Endothelial cell of umbilical vein (primary cell): Measurements from ENCODE around the gene LTBP2. TPM values are rescaled to one million over a fixed set of nuclear protein-coding genes. Genes with fewer than 3 reads are reported as not detected.

Experiments used
- BruUV-seq: library from RNA; stranded (reverse); fragments of 400-500 nt; replicated peaks from 2 replicates; lab custom pipeline; 2021; lab: Mats Ljungman, UMichigan
- CTCF ChIA-PET: fragments of 300-600, 350-600 bp; sonication (Branson Sonifier 250); formaldehyde crosslinking; loops from one replicate; lab custom pipeline; 2021; ENCODE audit warnings: antibody characterized with exemption, inconsistent platforms; lab: Charles Lee
- POLR2A ChIA-PET: fragments of 300-600, 350-600 bp; sonication (Branson Sonifier 250); formaldehyde crosslinking; loops from one replicate; lab custom pipeline; 2021; ENCODE audit warnings: antibody characterized with exemption, inconsistent platforms; lab: Charles Lee
- DNase-seq: peaks from one replicate; pipeline ENCODE4 v3.0.0-alpha.2; 2011; ENCODE audit warnings: low read depth, low spot score
- FAIRE-seq: peaks from 2 replicates; lab custom pipeline; 2011; peaks lifted over from hg19 to GRCh38; lab: Jason Lieb, UNC
- H2AFZ ChIP-seq: 2 replicates; pipeline ENCODE4 v1.6.0; 2012; ENCODE audit warnings: low read depth, low read length, control low read depth, inconsistent platforms
- H3K27ac ChIP-seq: 2 replicates; pipeline ENCODE4 v1.5.1; 2011; ENCODE audit warnings: low read depth, mild to moderate bottlenecking, control low read depth, low read length, moderate library complexity; ENCODE audit not compliant: insufficient read depth
- H3K27me3 ChIP-seq, 2 experiments: 2 replicates each; pipeline versions ENCODE4 v1.6.0 to v1.6.1; 2011; ENCODE audit warnings: low read length in 2 of 2, mixed read lengths in 1 of 2; ENCODE audit not compliant: control insufficient read depth in 2 of 2, insufficient read depth in 2 of 2
- H3K36me3 ChIP-seq, 2 experiments: 2 replicates in 1 of 2; 3 replicates in 1 of 2; pipeline ENCODE4 v1.5.1; 2011; ENCODE audit warnings: low read length in 2 of 2, mild to moderate bottlenecking in 1 of 2, moderate library complexity in 1 of 2; ENCODE audit not compliant: control insufficient read depth in 2 of 2, insufficient read depth in 2 of 2; ENCODE audit errors: extremely low read depth in 1 of 2
- H3K4me1 ChIP-seq: 3 replicates; pipeline ENCODE4 v1.5.1; 2011; ENCODE audit warnings: mild to moderate bottlenecking, low read length; ENCODE audit not compliant: control insufficient read depth, insufficient read depth; ENCODE audit errors: extremely low read depth
- H3K4me2 ChIP-seq: 2 replicates; pipeline ENCODE4 v1.6.1; 2011; ENCODE audit warnings: low read length, control low read depth, mixed read lengths; ENCODE audit not compliant: insufficient read depth
- H3K4me3 ChIP-seq, 3 experiments: fragments of 200-600 bp in 1 of 3; sonication (generic), shearing (Covaris generic) in 1 of 3; replicated peaks in 1 of 3; 2 replicates each; pipeline ENCODE4 v1.5.1; 2011 to 2016; ENCODE audit warnings: control low read depth in 3 of 3, low read length in 3 of 3, mild to moderate bottlenecking in 2 of 3, inconsistent platforms in 1 of 3, low read depth in 1 of 3, moderate library complexity in 1 of 3; ENCODE audit not compliant: insufficient read depth in 1 of 3
- H3K79me2 ChIP-seq: 2 replicates; pipeline ENCODE4 v1.6.0; 2012; ENCODE audit warnings: low read length, inconsistent platforms; ENCODE audit not compliant: control insufficient read depth, insufficient read depth
- H3K9ac ChIP-seq: replicated peaks from 2 replicates; pipeline ENCODE3; 2011; ENCODE audit warnings: low read length, control low read depth; ENCODE audit not compliant: insufficient read depth; ENCODE audit errors: extremely low read depth
- H3K9me1 ChIP-seq: replicated peaks from 3 replicates; pipeline ENCODE4 v1.6.0; 2011; ENCODE audit warnings: mild to moderate bottlenecking, low read length; ENCODE audit not compliant: control insufficient read depth, insufficient read depth; ENCODE audit errors: extremely low read depth
- H3K9me3 ChIP-seq: replicated peaks from 2 replicates; pipeline ENCODE4 v1.5.1; 2012; ENCODE audit warnings: low read length, inconsistent platforms; ENCODE audit not compliant: control insufficient read depth, insufficient read depth
- H4K20me1 ChIP-seq: replicated peaks from 2 replicates; pipeline ENCODE3; 2011; ENCODE audit warnings: mild to moderate bottlenecking, low read length; ENCODE audit not compliant: control insufficient read depth, insufficient read depth; ENCODE audit errors: extremely low read depth
- CTCF ChIP-seq, 2 donors: IDR thresholded peaks; 1 replicate in 1 of 2; 2 replicates in 1 of 2; pipeline ENCODE4 v1.5.1; 2011; ENCODE audit warnings: low read length in 2 of 2, mild to moderate bottlenecking in 2 of 2, moderate library complexity in 2 of 2, control low read depth in 1 of 2, inconsistent platforms in 1 of 2, low read depth in 1 of 2; ENCODE audit not compliant: insufficient read depth in 1 of 2; ENCODE audit errors: extremely low read depth in 1 of 2
- EZH2 ChIP-seq: IDR thresholded peaks from 2 replicates; pipeline ENCODE4 v1.6.1; 2012; ENCODE audit warnings: borderline replicate concordance, low read depth, mild to moderate bottlenecking, moderate library complexity, low read length, inconsistent platforms; ENCODE audit not compliant: severe bottlenecking
- FOS ChIP-seq: IDR thresholded peaks from 2 replicates; pipeline ENCODE4 v1.6.1; 2011; ENCODE audit warnings: mild to moderate bottlenecking, low read length, moderate library complexity, borderline replicate concordance; ENCODE audit not compliant: insufficient read depth
- GATA2 ChIP-seq: IDR thresholded peaks from 2 replicates; pipeline ENCODE4 v1.7.0; 2011; ENCODE audit warnings: low read depth, mild to moderate bottlenecking, moderate library complexity, mixed read lengths, low read length; ENCODE audit not compliant: insufficient read length, insufficient read depth
- JUN ChIP-seq: IDR thresholded peaks from 2 replicates; pipeline ENCODE4 v1.6.1; 2011; ENCODE audit warnings: borderline replicate concordance, low read depth; ENCODE audit not compliant: insufficient read length, insufficient read depth
- MAX ChIP-seq: IDR thresholded peaks from 2 replicates; pipeline ENCODE4 v1.6.1; 2011; ENCODE audit not compliant: insufficient read depth, insufficient read length
- MYC ChIP-seq: IDR thresholded peaks from one replicate; pipeline ENCODE4 v1.6.1; 2011; ENCODE audit warnings: mild to moderate bottlenecking, low read depth, low read length
- POLR2A ChIP-seq: IDR thresholded peaks from 2 replicates; pipeline ENCODE4 v1.6.1; 2012; ENCODE audit warnings: low read depth, mild to moderate bottlenecking, control low read depth, low read length
- POLR2AphosphoS5 ChIP-seq: IDR thresholded peaks from 2 replicates; pipeline ENCODE4 v1.6.1; 2012; ENCODE audit warnings: low read depth, mild to moderate bottlenecking, control low read depth, low read length, moderate library complexity; ENCODE audit not compliant: insufficient read depth
- dilution Hi-C: fragments of 300-500 bp; cut with MboI; formaldehyde crosslinking; loops from one replicate; pipeline ENCODE4 v1.15.0; 2019; ENCODE audit warnings: low sequenced_read_pairs; ENCODE audit not compliant: extremely low pct_ligation_motif_present
- intact Hi-C: fragments of 100-400 bp; cut with micrococcal nuclease; formaldehyde crosslinking; loops from one replicate; pipeline ENCODE4 v1.10.0; 2022
- polyA plus RNA-seq, 4 experiments: library from polyadenylated mRNA; depleted of rRNA in 3 of 4; stranded (reverse) in 3 of 4; unstranded in 1 of 4; fragments of >200 nt; gene quantifications; 2 replicates each; pipeline versions ENCODE4 v1.2.1 to v1.2.3, GENCODE V29; 2011 to 2012; ENCODE audit warnings: missing spikeins in 1 of 4
- total RNA-seq: library from RNA; stranded (reverse); gene quantifications from 2 replicates; pipeline ENCODE4 v1.2.3, GENCODE V29; 2021

Gene LTBP2
- total and polyA plus RNA-seq, 2 donors (not counting 3 experiments of a cell fraction or from before 2014, with no cell fraction given): 209 to 268 TPM

DNA sequence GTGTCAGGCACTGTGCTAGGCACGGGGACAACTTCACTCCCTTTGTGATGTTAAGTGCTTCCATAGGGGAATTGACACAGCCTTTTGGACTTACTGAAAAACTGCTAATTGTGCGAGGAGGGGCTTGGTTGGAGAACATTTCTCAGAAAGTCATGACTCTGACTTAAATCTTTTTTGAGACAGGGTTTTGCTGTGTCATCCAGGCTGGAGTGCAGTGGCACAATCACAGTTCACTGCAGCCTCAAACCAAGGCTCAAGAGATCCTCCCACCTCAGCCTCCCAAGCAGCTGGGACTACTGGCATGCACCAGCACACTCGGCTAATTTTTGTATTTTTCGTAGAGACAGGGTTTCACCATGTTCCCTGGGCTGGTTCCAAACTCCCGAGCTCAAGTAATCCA lies 10.2 kb upstream of the LTBP2 start:
- Histone ChIP-seq H3K27me3 (no peaks in the 10 kb centered on the region), H3K36me3 (no peaks in the 10 kb centered on the region), H3K79me2 (no peaks in the 10 kb centered on the region), H3K4me1 (peaks cover 45% of the 10 kb centered on the region), H3K27ac (peak overlapping the region; percentile 98), H3K9ac (peak overlapping the region; percentile 64), H3K9me1 (no peaks in the 10 kb centered on the region), H4K20me1 (no peaks in the 10 kb centered on the region), H3K4me2 (no peak overlapping the region), H2AFZ (no peak overlapping the region), H3K9me3 (no peaks in the 10 kb centered on the region), H3K4me3 (no peak overlapping the region)
- ChIA-PET CTCF (interaction anchor here (7.4 kb wide), 1 partner anchor 11 kb away, joined by 87 read pairs; the partner anchor contains the start of gene LTBP2), POLR2A (no interaction called here)
- intact Hi-C loops (no loop called here), dilution Hi-C loops (no loop called here)
- TF ChIP-seq EZH2 (no peak), MYC (no peak), JUN (no peak), POLR2A (no peak), POLR2AphosphoS5 (no peak), FOS (no peak), CTCF (IDR thresholded peaks at IDR 0.05; ENCODE audit: extremely low read depth in 1 of 2, insufficient read depth in 1 of 2, low read depth in 1 of 2, low read length in 2 of 2) (no peak), GATA2 (no peak), MAX (no peak)
- no TSS peak for BruUV-seq
- DNase-seq (no peak), FAIRE-seq (peak; percentile 62)
